ACC112 (cell line): ENCODE data around the gene CEP126.

ENCODE experiments used
- H2AFZ ChIP-seq: fragments of 200-600 bp; sonication (generic); one replicate; pipeline ENCODE4 v1.6.0; 2017; ENCODE audit warnings: antibody characterized with exemption, low read length; ENCODE audit not compliant: unreplicated experiment
- H3K27ac ChIP-seq: fragments of 200-600 bp; sonication (generic); 2 replicates; pipeline ENCODE4 v1.5.1; 2014; ENCODE audit warnings: low read depth, mild to moderate bottlenecking, antibody characterized with exemption, low read length, moderate library complexity
- H3K27me3 ChIP-seq: fragments of 200-600 bp; sonication (generic); 2 replicates; pipeline ENCODE4 v1.6.1; 2014; ENCODE audit warnings: mild to moderate bottlenecking, antibody characterized with exemption, low read length, moderate library complexity, mixed read lengths; ENCODE audit not compliant: insufficient read depth
- H3K36me3 ChIP-seq: fragments of 200-600 bp; sonication (generic); 2 replicates; pipeline ENCODE4 v1.6.1; 2016; ENCODE audit warnings: mild to moderate bottlenecking, antibody characterized with exemption, low read length, moderate library complexity, mixed read lengths; ENCODE audit not compliant: insufficient read depth
- H3K4me1 ChIP-seq: fragments of 200-600 bp; sonication (generic); one replicate; pipeline ENCODE4 v1.6.1; 2016; ENCODE audit warnings: low read length, mixed read lengths; ENCODE audit not compliant: insufficient read depth, unreplicated experiment, control insufficient read depth
- H3K4me3 ChIP-seq: fragments of 200-600 bp; sonication (generic); 2 replicates; pipeline ENCODE4 v1.5.1; 2014; ENCODE audit warnings: mild to moderate bottlenecking, low read depth, low read length
- H3K79me2 ChIP-seq: fragments of 200-600 bp; sonication (generic); one replicate; pipeline ENCODE4 v1.6.0; 2016; ENCODE audit warnings: low read length; ENCODE audit not compliant: control insufficient read depth, unreplicated experiment, insufficient read depth

Gene CEP126, protein sequence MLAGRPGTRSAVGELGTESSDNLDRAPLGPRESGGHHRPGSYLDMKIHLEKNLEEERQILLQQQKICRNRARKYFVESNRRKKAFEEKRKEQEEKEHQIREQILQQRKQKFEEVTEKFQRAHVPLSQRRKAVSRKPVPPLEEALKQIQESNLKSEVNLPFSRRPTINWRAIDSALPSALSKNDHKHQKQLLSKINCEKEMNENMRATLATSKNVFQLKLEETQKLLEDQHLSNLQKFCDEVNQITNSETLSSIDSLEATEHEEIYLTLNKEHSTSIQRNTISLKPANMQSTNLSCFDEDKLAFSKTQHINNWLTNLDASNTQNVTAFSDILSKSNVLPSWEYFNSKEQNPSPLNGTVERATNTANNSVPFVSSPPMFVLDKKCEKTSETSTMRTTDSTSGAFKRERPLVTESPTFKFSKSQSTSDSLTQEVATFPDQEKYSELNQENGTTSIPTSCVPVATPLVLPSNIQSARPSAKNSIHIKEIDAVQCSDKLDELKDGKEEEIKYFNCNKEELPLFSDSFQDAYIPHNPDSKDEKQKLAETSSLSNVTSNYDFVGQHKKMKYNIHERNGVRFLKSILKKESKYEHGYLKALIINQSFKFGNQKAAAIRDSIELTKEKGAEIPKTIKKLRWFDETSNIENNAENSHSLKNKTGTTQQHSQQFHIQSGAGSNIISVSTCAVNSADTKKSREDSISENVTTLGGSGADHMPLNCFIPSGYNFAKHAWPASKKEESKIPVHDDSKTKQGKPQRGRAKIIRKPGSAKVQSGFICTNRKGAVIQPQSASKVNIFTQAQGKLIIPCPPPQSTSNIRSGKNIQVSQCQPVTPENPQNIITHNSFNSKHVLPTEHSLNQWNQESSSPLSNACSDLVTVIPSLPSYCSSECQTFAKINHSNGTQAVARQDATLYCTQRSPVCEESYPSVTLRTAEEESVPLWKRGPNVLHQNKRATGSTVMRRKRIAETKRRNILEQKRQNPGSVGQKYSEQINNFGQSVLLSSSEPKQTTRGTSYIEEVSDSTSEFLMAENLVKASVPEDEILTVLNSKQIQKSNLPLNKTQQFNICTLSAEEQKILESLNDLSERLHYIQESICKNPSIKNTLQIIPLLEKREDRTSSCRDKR

GRCh38 chr11:101914738-101915426, at the start of gene CEP126:
Gene CEP126 (plus strand): TSS chr11:101915010. CDS start chr11:101915285, 275 bp downstream.
- peak within 1 kb of the TSS; percentile 93 for H2AFZ ChIP-seq
- H3K4me3 ChIP-seq = peak within 1 kb of the TSS; percentile 87
- H3K79me2 ChIP-seq = no peaks in the 10 kb centered on the region
- no peaks in the 10 kb centered on the region for H3K36me3 ChIP-seq
- no peaks in the 10 kb centered on the region for H3K27me3 ChIP-seq
- peak within 1 kb of the TSS; percentile 97 for H3K27ac ChIP-seq
- peaks cover 28% of the 10 kb centered on the region for H3K4me1 ChIP-seq

DNA sequence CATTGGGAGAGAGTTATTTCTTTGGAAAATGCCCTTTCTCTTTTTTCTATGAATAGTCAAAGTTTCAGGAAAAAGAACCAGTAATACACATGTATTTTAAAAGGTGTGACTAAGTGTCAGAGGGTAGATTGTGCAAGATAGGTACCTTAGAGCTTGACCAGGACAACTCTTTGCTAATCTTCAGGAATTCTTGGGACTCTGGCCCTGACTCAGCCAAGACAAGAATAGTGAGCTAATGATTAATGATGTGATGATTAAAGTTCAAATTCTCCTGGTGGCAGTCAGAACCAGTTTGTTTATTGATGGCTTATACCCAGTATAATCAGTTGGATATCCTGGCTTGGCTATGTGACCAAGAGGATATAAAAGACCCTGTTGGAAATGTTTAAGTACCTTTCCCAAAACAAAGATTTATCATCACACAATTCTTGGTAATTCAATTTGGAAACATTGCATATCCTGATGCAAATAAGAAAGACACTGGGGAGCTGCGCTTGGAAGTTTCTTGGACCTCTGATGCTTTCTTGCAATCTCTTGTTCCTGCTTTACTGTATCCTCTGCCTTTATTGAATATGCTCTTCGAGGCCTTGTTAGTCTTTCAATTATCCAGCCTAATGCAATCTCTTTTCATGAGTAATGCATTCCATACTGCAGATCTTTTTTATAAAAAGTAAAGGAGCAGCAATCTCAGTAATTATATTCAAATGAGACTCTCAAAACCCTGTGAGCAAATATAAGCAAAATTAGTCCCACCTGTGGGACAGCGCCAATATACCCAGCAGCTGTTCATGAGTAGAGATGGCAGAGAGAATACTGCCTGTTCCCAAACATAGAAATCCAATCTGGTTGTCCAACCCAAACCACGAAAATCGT, 48.0 kb upstream of the CEP126 start:
- Histone ChIP-seq H3K4me3 (no peak overlapping the region), H2AFZ (no peak overlapping the region), H3K79me2 (no peaks in the 10 kb centered on the region), H3K27me3 (no peaks in the 10 kb centered on the region), H3K27ac (peak overlapping the region; percentile 45), H3K36me3 (no peaks in the 10 kb centered on the region), H3K4me1 (peaks cover 45% of the 10 kb centered on the region)

GRCh38 chr11:101867951-101868350, 46.9 kb upstream of the CEP126 start:
- Histone ChIP-seq H3K4me1 (peaks cover 34% of the 10 kb centered on the region), H3K36me3 (no peaks in the 10 kb centered on the region), H3K4me3 (no peak overlapping the region), H3K27me3 (no peaks in the 10 kb centered on the region), H3K79me2 (no peaks in the 10 kb centered on the region), H2AFZ (no peak overlapping the region), H3K27ac (no peak overlapping the region)

DNA sequence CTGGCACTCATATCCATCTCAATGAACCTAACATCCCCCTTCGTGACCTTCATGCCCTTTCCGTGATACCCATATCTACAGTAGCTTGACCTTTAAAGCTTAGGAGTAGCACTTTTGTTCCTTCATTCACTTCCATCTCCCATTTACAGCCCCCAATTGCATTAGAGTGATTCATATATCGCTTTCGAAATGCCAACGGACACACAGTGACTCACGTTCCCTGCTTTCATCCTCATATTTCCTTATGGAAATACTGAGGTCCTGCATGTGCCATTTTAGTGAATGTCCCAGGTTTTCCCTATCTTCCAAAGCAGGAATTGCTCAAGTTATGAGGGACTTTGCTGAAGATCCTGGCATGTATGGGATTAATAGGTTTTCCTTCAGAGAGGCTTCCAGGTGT, 44.3 kb upstream of the CEP126 start:
- no peak overlapping the region for H3K4me3 ChIP-seq
- H3K4me1 ChIP-seq = peaks cover 28% of the 10 kb centered on the region
- no peaks in the 10 kb centered on the region for H3K79me2 ChIP-seq
- peak overlapping the region; percentile 21 for H3K27ac ChIP-seq
- no peaks in the 10 kb centered on the region for H3K36me3 ChIP-seq
- peak overlapping the region; percentile 40 for H2AFZ ChIP-seq
- H3K27me3 ChIP-seq = no peaks in the 10 kb centered on the region

GRCh38 chr11:101872171-101872882, 42.5 kb upstream of the CEP126 start:
- Histone ChIP-seq H3K27me3 (no peaks in the 10 kb centered on the region), H3K27ac (no peak overlapping the region), H3K36me3 (no peaks in the 10 kb centered on the region), H3K4me1 (peaks cover 15% of the 10 kb centered on the region), H3K4me3 (no peak overlapping the region), H2AFZ (no peak overlapping the region), H3K79me2 (no peaks in the 10 kb centered on the region)

DNA sequence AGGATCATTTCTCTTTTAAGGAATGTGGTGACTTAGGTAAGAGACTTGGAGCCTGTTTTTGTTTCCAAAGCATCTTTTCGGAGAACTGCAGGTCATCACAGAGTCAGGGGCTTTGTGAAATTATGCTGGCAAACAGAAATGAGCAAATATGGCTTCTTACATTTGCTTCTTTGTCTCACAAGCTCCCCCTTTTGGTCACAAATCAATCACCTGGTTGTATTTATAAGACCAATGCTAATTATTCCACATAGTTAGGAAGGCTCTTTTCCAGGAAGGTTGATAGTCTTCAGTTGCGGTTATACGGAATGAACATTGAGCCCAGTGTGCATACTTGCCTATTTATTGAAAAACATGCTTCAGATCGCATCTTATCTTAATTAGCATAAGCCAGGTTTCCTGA, 34.6 kb upstream of the CEP126 start:
- Histone ChIP-seq H3K27me3 (no peaks in the 10 kb centered on the region), H2AFZ (peak overlapping the region; percentile 59), H3K79me2 (no peaks in the 10 kb centered on the region), H3K36me3 (no peaks in the 10 kb centered on the region), H3K27ac (no peak overlapping the region), H3K4me3 (no peak overlapping the region), H3K4me1 (peaks cover 12% of the 10 kb centered on the region)

DNA sequence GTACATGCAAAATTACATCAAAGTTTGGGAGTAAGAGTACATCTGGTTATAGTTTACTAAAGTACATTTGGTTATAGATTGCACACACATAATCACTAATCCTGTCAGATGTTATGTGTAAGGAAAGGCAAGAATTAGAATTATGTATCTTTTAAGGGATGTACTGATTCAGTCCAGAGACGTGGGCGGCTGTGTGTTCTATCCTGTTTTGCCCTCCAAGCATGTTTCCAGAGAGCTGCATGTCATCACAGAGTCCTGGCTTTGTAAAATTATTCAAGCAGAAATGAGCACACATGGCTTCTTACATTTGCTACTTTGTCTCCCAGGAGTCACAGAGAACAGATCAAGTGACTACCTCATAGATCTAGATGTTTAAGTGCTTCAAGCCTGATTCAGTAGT, 33.2 kb upstream of the CEP126 start:
- no peaks in the 10 kb centered on the region for H3K36me3 ChIP-seq
- H2AFZ ChIP-seq = no peak overlapping the region
- H3K27ac ChIP-seq = no peak overlapping the region
- H3K4me1 ChIP-seq = peaks cover 12% of the 10 kb centered on the region
- no peaks in the 10 kb centered on the region for H3K79me2 ChIP-seq
- H3K4me3 ChIP-seq = no peak overlapping the region
- H3K27me3 ChIP-seq = no peaks in the 10 kb centered on the region

DNA sequence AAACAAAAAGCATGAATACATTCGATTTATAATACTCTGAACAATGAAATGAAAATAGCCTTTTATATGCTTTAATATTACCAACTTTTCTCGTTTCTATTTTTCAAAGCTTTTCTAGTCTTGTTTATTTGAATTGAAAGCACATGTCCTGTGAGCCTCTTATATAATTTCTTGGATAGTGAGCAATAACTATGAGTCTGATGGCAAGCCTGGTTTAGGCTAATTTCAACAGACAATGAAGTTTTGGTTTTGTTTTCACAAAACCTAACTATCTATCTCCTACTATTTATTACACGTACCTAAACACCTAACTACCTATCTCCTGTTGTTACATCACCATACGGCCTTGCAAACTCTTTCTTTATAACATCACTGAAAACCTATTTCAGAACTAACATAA, 29.2 kb upstream of the CEP126 start:
- no peak overlapping the region for H2AFZ ChIP-seq
- H3K4me1 ChIP-seq = no peaks in the 10 kb centered on the region
- H3K36me3 ChIP-seq = no peaks in the 10 kb centered on the region
- H3K79me2 ChIP-seq = no peaks in the 10 kb centered on the region
- H3K27ac ChIP-seq = no peak overlapping the region
- no peak overlapping the region for H3K4me3 ChIP-seq
- H3K27me3 ChIP-seq = no peaks in the 10 kb centered on the region

GRCh38 chr11:101889767-101890166, 25.0 kb upstream of the CEP126 start:
- Histone ChIP-seq H3K36me3 (no peaks in the 10 kb centered on the region), H3K4me3 (no peak overlapping the region), H3K27ac (no peak overlapping the region), H2AFZ (no peak overlapping the region), H3K79me2 (no peaks in the 10 kb centered on the region), H3K27me3 (no peaks in the 10 kb centered on the region), H3K4me1 (no peaks in the 10 kb centered on the region)
